HG02763 (cell line): ENCODE data around the gene MYO9A.
"Not testable (repeated sequence)": the region's sequence is repeated elsewhere in the genome, so short reads cannot be mapped to it uniquely, and the experiment has no call there.

Experiments
- ATAC-seq: cut with Tn5 transposase; IDR thresholded peaks from one replicate; pipeline ENCODE4 v1.9.1; 2021; ENCODE audit warnings: mild to moderate bottlenecking, moderate library complexity; ENCODE audit not compliant: unreplicated experiment

Gene MYO9A

GRCh38 chr15:72092691-72093090 is 25.3 kb downstream of the MYO9A start:
- no peak for ATAC-seq

DNA sequence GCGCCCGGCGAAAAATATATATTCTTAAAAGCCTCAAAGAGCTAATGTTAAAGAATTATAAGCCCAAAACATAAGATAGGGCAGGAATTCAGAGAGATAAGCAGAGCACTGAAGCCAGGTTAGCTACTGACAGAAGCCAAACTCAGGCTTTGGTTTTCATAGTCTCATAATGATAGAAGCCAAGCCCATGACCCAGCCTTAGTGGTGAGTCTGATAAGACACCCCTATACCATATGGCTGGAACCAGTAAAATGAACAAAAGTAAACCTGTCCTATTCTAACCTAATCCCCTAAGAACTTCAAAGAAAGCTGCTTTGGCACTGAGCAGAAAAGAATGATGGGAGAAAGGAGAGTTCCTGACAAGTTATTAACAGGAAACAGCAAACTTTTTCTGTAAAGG is 25.9 kb downstream of the MYO9A start:
- no peak for ATAC-seq

DNA sequence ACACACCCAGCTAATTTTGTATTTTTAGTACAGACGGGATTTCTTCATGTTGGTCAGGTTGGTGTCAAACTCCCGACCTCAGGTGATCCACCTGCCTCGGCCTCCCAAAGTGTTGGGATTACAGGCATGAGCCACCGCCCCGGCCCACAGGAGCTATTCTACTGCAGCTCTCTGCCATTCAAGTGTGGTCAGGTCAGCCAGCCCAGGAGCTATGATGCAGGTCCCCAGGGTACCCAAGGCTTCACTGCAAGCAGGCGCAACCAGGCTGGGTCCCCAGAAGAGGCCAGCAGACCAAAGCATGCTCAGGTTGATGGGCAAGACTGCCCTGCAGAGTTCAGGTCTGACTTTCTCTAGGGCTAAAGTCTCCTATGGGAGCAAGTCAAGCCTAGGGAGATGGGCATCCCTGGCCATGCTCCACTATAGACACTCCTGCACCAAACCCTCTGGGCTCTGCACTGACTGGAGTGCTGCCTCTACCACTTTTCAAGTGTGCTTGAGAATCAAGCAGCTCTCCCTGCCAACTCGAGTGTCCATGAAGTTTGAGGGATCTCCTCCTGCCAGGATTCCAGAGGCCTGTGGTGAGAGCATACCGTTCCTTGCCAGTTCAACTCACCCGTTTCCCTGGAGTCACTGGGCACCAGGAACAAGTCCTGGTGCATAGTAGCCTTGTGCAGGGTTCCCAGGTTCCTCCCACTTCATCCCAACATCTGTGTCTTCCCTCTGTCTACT is 30.9 kb downstream of the MYO9A start:
- no peak for ATAC-seq

- no peak for ATAC-seq
Observed at GRCh38 chr15:72086010-72086697, 31.8 kb downstream of the MYO9A start.

GRCh38 chr15:72082176-72082575 is 35.8 kb downstream of the MYO9A start:
- ATAC-seq: no peak

- ATAC-seq: no peak
Observed at GRCh38 chr15:72078887-72079286, 39.1 kb downstream of the MYO9A start.

- no peak for ATAC-seq
Observed at GRCh38 chr15:72077950-72078349, 40.0 kb downstream of the MYO9A start.

DNA sequence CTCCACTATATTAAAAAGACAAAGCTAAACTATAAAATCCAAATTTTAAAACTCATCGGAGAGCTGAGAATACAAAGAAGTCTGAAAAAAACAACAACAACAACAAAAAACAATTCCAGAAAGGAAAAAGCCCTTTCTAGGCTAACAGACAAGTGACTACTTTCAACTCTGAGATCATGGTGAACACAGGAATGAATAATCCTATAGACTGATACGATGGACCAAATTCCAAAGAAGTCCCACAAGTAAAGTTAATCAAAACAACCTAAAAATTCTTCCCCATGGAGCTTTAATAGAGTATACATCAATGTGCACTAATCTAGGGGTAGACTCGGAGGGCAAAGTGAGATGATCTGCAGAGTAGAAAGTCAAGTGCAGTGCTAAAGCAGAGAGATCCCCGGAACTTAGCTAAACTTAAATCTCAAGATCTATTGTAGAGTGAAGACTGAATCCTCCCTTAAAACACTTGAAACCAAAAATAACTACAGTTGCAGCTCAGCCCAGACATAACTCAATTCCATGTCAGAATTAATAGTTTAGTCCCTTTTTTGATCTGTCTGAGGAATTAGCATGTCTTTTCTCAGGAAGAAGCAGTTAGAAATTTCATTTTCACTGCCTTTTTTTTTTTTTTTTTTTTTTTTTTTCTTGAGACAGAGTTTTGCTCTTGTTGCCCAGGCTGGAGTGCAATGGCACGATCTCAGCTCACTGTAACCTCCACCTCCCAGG is 43.5 kb downstream of the MYO9A start:
- no peak for ATAC-seq

GRCh38 chr15:72071448-72071825 is 46.5 kb downstream of the MYO9A start:
- ATAC-seq: not testable (repeated sequence)

DNA sequence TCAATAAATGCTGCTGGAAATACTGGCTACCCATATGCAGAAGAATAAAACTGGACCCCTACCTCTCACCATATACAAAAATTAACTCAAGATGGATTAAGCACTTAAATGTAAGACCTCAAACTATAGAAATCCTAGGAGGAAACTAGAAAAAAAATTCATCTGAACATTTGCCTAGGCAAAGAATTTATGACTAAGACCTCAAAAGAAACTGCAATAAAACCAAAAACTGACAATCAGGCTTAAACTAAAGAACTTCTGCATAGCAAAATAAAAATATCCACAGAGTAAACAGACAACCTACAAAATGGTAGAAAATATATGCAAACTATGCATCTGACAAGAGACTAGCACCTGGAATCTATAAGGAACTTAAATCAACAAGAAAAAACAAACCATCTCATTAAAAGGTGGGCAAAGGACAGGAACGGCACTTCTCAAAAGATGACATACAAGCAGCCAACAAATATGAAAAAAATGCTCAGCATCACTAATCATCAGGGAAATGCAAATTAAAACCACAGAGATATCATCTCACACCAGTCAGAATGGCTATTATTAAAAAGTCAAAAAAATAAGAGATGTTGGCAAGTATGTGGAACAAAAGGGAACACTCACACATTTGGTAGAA is 47.0 kb downstream of the MYO9A start:
- no peak for ATAC-seq

- ATAC-seq: no peak
Observed at GRCh38 chr15:72068856-72069255, 49.1 kb downstream of the MYO9A start.

GRCh38 chr15:72065801-72066200 is 52.1 kb downstream of the MYO9A start:
- no peak for ATAC-seq

DNA sequence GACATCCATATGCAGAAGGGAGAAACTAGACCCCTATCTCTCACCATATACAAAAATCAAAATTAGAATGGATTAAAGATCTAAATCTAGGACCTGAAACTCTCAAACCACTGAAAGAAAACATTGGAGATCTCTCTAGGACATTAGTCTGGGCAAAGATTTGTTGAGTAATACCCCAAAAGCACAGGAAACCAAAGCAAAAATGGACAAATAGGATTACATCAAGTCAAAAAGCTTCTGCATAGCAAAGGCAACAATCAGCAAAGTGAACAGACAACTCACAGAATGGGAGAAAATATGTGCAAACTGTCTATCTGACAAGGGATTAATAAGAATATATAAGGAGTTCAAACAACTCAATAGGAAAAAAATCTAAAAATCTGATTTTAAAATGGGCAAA is 54.8 kb downstream of the MYO9A start:
- no peak for ATAC-seq

GRCh38 chr15:72062319-72062718 is 55.6 kb downstream of the MYO9A start:
- ATAC-seq: no peak

- no peak for ATAC-seq
Observed at GRCh38 chr15:72060687-72061250, 57.2 kb downstream of the MYO9A start.

DNA sequence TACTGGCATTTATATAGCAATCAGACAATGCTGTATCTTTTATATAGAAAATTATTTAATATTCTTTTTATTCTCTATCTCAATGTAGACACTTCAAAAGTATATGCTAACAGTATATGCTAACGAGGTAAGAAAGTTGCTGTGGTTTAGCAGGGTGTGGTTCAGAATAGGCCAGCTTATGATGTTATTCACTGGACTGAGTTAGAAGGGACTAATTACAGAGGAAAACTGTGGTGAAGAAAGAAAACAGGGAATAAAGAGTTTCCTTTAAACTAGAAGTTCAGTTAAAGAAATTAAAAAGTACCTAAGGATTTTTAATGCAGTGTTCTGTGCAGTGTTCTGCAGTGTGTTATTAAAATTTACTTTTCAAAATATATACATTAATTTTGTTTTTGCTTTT is 59.4 kb downstream of the MYO9A start:
- no peak for ATAC-seq

DNA sequence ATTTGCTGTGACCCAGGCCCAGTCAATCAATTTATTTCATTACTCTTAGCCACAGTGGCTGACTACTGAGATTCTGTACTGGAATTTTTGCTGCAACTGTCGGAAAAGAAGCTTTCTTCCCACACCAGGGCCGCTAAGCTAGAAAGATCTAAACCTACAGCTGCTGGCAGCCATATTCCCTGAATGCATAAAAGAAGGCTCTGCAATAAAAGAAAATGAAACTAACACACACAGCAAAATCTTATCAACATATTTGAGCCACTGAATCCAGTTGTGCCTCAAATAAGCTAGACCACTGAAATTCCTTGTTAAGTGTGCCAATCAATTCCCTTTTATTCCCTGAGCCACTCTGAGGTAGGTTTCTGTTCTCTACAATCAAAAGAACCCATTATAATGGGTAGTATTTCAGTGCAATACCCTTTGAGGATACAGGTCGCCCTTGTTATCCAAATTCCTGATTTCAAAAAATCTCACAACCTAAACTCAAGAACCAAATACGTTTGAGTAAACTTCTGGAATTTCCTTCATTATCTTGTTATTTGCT is 60.3 kb downstream of the MYO9A start:
- ATAC-seq: no peak

DNA sequence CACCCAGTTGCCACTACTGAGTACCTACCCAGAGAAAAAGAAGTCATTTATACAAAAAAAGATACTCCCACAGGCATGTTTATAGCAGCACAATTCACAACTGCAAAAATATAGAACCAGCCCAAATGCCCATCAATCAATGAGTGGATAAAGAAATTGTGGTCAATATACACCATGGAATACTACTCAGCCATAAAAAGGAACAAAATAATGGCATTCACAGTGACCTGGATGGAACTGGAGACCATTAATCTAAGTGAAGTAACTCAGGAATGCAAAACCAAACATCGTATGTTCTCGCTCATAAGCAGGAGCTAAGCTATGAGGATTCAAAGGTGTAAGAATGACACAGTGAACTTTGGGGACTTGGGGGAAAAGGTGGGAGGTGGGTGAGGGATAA is 61.7 kb downstream of the MYO9A start:
- not testable (repeated sequence) for ATAC-seq

- ATAC-seq: not testable (repeated sequence)
Observed at GRCh38 chr15:72053297-72053696, 64.7 kb downstream of the MYO9A start.

GRCh38 chr15:72050700-72051099 is 67.2 kb downstream of the MYO9A start:
- no peak for ATAC-seq

DNA sequence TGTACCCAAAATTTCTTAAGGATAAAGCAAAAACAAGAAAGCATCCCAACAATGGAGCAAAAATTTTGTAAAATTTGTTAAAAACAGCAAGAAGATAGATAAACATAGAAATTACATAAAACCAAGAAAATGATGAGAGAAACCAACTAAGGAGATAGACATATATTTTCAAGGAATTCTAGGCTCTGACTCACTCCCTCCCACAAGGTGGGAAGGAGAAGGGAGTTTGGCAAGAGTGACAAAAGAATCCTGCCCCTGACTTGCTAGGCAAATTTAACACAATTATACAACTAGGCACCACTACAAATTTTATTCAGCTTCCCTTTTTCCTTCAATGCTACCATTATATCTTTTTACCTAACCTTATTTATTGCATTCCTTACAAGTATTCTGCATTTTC is 70.9 kb downstream of the MYO9A start:
- no peak for ATAC-seq
